Measurements from ENCODE around the gene HRK. TPM values are rescaled to one million over a fixed set of nuclear protein-coding genes. Genes with fewer than 3 reads are reported as not detected.

Gene HRK
- total RNA-seq, 1 experiment from 2014 or later = 0.33 TPM

DNA sequence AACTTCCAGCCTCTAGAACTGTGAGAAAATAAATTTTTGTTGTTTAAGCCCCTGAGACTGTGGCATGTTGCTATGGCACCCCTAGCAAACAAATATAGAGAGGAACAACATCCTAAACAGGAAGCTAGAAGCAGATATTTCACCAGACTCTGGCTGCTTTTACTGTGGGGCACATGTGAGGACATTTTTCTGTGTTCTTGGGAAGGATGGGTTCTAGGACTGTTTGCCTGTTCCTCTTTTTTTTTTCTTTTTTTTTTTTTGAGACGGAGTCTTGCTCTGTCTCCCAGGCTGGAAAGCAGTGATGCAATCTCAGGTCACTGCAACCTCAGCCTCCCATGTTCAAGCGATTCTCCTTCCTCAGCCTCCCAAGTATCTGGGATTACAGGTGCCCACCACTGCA lies 4.2 kb upstream of the HRK start:
- Histone ChIP-seq H3K4me3 (ENCODE audit: low read length) (no peak overlapping the region), H3K27me3 (ENCODE audit: low read length) (peaks cover 13% of the 10 kb centered on the region), H3K4me1 (ENCODE audit: insufficient read depth, low read length) (peaks cover 10% of the 10 kb centered on the region), H4K20me1 (ENCODE audit: low read length) (no peaks in the 10 kb centered on the region), H2AFZ (ENCODE audit: low read length) (no peak overlapping the region), H3K9ac (ENCODE audit: low read length) (no peak overlapping the region), H3K9me2 (replicated peaks; ENCODE audit: low read length) (no peaks in the 10 kb centered on the region), H3K4me2 (ENCODE audit: low read length) (no peak overlapping the region), H3K36me3 (ENCODE audit: low read depth, low read length) (no peaks in the 10 kb centered on the region), H3F3A (ENCODE audit: low read length, unreplicated experiment) (no peaks in the 10 kb centered on the region), H3K27ac (ENCODE audit: low read length) (no peak overlapping the region), H3K79me2 (ENCODE audit: low read length) (no peaks in the 10 kb centered on the region), H3K9me3 (ENCODE audit: low read length) (no peaks in the 10 kb centered on the region)
- no peak for DNase-seq
- intact Hi-C loops (cut with micrococcal nuclease) = no loop called here
- ChIA-PET POLR2A (ENCODE audit: unreplicated experiment) (no interaction called here), CTCF (interaction anchor here (0.7 kb wide), 1 partner anchor 608 kb away, joined by 9 read pairs; the partner anchor contains the start of gene MED13L)
- ATAC-seq = no peak
- BruUV-seq (replicated peaks) = no TSS peak
- TF ChIP-seq EZH2phosphoT487 (IDR thresholded peaks at IDR 0.05; ENCODE audit: borderline replicate concordance, low read length) (no peak), EZH2 (IDR thresholded peaks at IDR 0.05; ENCODE audit: low read length, unreplicated experiment) (no peak)

DNA sequence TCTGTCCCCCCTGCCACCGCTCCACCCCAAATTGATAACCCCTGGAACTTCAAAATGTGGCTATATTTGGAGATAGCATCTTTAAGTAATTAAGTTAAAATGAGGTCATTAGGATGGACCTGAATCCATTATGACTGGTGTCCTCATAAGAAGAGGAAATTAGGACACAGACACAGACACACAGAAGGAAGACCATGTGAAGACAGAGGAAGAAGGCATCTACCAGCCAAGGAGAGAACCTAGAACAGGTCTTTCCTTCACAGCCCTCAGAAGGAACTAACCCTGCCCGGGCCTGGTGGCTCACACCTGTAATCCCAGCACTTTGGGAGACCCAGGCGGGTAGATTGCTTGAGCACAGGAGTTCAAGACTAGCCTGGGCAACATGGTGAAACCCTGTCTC lies 3.6 kb upstream of the HRK start:
- intact Hi-C loops (cut with micrococcal nuclease) = no loop called here
- Histone ChIP-seq H3K9ac (ENCODE audit: low read length) (no peak overlapping the region), H3K36me3 (ENCODE audit: low read depth, low read length) (no peaks in the 10 kb centered on the region), H4K20me1 (ENCODE audit: low read length) (no peaks in the 10 kb centered on the region), H3K79me2 (ENCODE audit: low read length) (no peaks in the 10 kb centered on the region), H2AFZ (ENCODE audit: low read length) (no peak overlapping the region), H3K27me3 (ENCODE audit: low read length) (peaks cover 19% of the 10 kb centered on the region), H3K4me2 (ENCODE audit: low read length) (no peak overlapping the region), H3K9me3 (ENCODE audit: low read length) (no peaks in the 10 kb centered on the region), H3K4me1 (ENCODE audit: insufficient read depth, low read length) (peaks cover 16% of the 10 kb centered on the region), H3K27ac (ENCODE audit: low read length) (no peak overlapping the region), H3K4me3 (ENCODE audit: low read length) (no peak overlapping the region), H3F3A (ENCODE audit: low read length, unreplicated experiment) (no peaks in the 10 kb centered on the region), H3K9me2 (replicated peaks; ENCODE audit: low read length) (no peaks in the 10 kb centered on the region)
- BruUV-seq (replicated peaks) = no TSS peak
- DNase-seq = no peak
- ChIA-PET CTCF (interaction anchor here (0.7 kb wide), 1 partner anchor 607 kb away, joined by 9 read pairs; the partner anchor contains the start of gene MED13L), POLR2A (ENCODE audit: unreplicated experiment) (no interaction called here)
- ATAC-seq = no peak
- TF ChIP-seq EZH2 (IDR thresholded peaks at IDR 0.05; ENCODE audit: low read length, unreplicated experiment) (no peak), EZH2phosphoT487 (IDR thresholded peaks at IDR 0.05; ENCODE audit: borderline replicate concordance, low read length) (no peak)
- TF ChIP-seq, protein P1, sequence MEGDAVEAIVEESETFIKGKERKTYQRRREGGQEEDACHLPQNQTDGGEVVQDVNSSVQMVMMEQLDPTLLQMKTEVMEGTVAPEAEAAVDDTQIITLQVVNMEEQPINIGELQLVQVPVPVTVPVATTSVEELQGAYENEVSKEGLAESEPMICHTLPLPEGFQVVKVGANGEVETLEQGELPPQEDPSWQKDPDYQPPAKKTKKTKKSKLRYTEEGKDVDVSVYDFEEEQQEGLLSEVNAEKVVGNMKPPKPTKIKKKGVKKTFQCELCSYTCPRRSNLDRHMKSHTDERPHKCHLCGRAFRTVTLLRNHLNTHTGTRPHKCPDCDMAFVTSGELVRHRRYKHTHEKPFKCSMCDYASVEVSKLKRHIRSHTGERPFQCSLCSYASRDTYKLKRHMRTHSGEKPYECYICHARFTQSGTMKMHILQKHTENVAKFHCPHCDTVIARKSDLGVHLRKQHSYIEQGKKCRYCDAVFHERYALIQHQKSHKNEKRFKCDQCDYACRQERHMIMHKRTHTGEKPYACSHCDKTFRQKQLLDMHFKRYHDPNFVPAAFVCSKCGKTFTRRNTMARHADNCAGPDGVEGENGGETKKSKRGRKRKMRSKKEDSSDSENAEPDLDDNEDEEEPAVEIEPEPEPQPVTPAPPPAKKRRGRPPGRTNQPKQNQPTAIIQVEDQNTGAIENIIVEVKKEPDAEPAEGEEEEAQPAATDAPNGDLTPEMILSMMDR (conservative IDR thresholded peaks at IDR 0.05; ENCODE audit: low read depth, low read length) = no peak

DNA sequence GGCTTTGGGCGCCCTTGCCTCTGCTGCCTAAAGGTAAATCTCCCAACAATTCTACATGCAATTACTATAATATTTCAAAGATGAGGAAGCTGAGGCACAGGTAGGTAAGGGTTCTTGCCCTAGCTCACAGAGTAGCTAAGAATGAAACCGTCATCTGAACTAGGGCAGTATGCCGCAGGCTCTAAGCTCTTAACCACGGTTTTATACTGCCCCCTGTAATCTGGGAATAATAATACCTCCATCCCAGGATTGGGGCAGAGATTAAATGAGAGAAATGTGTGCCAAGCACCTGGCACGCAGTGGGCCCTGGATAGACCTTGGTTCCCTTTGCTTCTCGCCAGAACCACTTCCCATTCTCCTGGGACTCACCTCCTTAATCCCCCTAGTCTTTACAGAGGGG lies 1.5 kb upstream of the HRK start:
- Histone ChIP-seq H3K27me3 (ENCODE audit: low read length) (peaks cover 27% of the 10 kb centered on the region), H3K36me3 (ENCODE audit: low read depth, low read length) (no peaks in the 10 kb centered on the region), H3F3A (ENCODE audit: low read length, unreplicated experiment) (no peaks in the 10 kb centered on the region), H3K9me3 (ENCODE audit: low read length) (no peaks in the 10 kb centered on the region), H3K9me2 (replicated peaks; ENCODE audit: low read length) (no peaks in the 10 kb centered on the region), H3K9ac (ENCODE audit: low read length) (no peak overlapping the region), H3K79me2 (ENCODE audit: low read length) (no peaks in the 10 kb centered on the region), H2AFZ (ENCODE audit: low read length) (no peak overlapping the region), H3K27ac (ENCODE audit: low read length) (no peak overlapping the region), H3K4me2 (ENCODE audit: low read length) (peak overlapping the region; percentile 81; the same call in 1 of the 2 replicates), H4K20me1 (ENCODE audit: low read length) (no peaks in the 10 kb centered on the region), H3K4me3 (ENCODE audit: low read length) (no peak overlapping the region), H3K4me1 (ENCODE audit: insufficient read depth, low read length) (peaks cover 30% of the 10 kb centered on the region)
- ChIA-PET CTCF (interaction anchor here (0.6 to 1.6 kb wide), 7 partner anchors 73 to 608 kb away, joined by 4 to 24 read pairs (median 8); no protein-coding TSS in a partner anchor), POLR2A (ENCODE audit: unreplicated experiment) (interaction anchor here (0.5 kb wide), 1 partner anchor 51 kb away, joined by 3 read pairs; no protein-coding TSS in a partner anchor)
- ATAC-seq (peak; percentile 48), DNase-seq (peak; percentile 70)
- BruUV-seq (replicated peaks) = no TSS peak
- intact Hi-C loops (cut with micrococcal nuclease) = loop anchor here (1.0 kb wide), 2 partner anchors 144 to 179 kb away; partner anchors contain the start of genes RNFT2 and SPRING1
- TF ChIP-seq, protein P1 (conservative IDR thresholded peaks at IDR 0.05; ENCODE audit: low read depth, low read length) = peak; percentile 65
- no peak for TF ChIP-seq EZH2 (IDR thresholded peaks at IDR 0.05; ENCODE audit: low read length, unreplicated experiment)

All from PC-3 (cell line).